Uterine smooth muscle cell (primary cell): ENCODE measurements around the gene TMEM63C. TPM values are rescaled to one million over a fixed set of nuclear protein-coding genes. Genes with fewer than 3 reads are reported as not detected.

Experiments
- total RNA-seq: library from RNA; depleted of rRNA; stranded (reverse); fragments of >200 nt; gene quantifications from 2 replicates; pipeline ENCODE4 v1.2.3, GENCODE V29; 2014

Gene TMEM63C
- total RNA-seq: not detected in 2 replicates

GRCh38 chr14:77181603-77182437 lies at the start of gene TMEM63C:
TMEM63C (plus strand) TSS chr14:77181798; CDS start chr14:77218814, 37,016 bp downstream.

GRCh38 chr14:77141214-77142004 lies 40.2 kb upstream of the TMEM63C start, which contains the start of gene ZDHHC22:
ZDHHC22 (minus strand) TSS chr14:77141791; CDS start chr14:77139738, 2,053 bp downstream.

GRCh38 chr14:77271113-77271710 lies 89.6 kb downstream of the TMEM63C start, which contains the start of gene NGB:
NGB (minus strand) TSS chr14:77271206; CDS start chr14:77270937, 269 bp downstream.

Other genes starting within 250 kb of the TMEM63C start
- gene IRF2BPL, start 153.1 kb upstream of the TMEM63C start, total RNA-seq: 28.7 and 44.0 TPM in 2 replicates
- gene CIPC, start 83.5 kb upstream of the TMEM63C start, total RNA-seq: 11.1 TPM in 2 replicates
- not detected in 2 replicates for gene ZDHHC22, start 40.0 kb upstream of the TMEM63C start, total RNA-seq
- not detected in 2 replicates for gene NGB, start 89.4 kb downstream of the TMEM63C start, total RNA-seq
- gene POMT2, start 139.1 kb downstream of the TMEM63C start, total RNA-seq: 12.9 and 16.4 TPM in 2 replicates
- 30.7 and 32.5 TPM in 2 replicates for gene GSTZ1, start 139.2 kb downstream of the TMEM63C start, total RNA-seq
- 8.9 and 11.6 TPM in 2 replicates for gene TMED8, start 195.3 kb downstream of the TMEM63C start, total RNA-seq
- gene SAMD15, start 195.6 kb downstream of the TMEM63C start, total RNA-seq: 2.2 and 3.0 TPM in 2 replicates
- gene NOXRED1, start 241.7 kb downstream of the TMEM63C start, total RNA-seq: 0.22 and 0.25 TPM in 2 replicates